HG03139 (cell line): ENCODE data around the gene TNFSF9.
"Not testable (repeated sequence)": the region's sequence is repeated elsewhere in the genome, so short reads cannot be mapped to it uniquely, and the experiment has no call there.

Experiments used
- ATAC-seq: cut with Tn5 transposase; IDR thresholded peaks from one replicate; pipeline ENCODE4 v1.9.1; 2021; ENCODE audit not compliant: unreplicated experiment

TNFSF9 gene

DNA sequence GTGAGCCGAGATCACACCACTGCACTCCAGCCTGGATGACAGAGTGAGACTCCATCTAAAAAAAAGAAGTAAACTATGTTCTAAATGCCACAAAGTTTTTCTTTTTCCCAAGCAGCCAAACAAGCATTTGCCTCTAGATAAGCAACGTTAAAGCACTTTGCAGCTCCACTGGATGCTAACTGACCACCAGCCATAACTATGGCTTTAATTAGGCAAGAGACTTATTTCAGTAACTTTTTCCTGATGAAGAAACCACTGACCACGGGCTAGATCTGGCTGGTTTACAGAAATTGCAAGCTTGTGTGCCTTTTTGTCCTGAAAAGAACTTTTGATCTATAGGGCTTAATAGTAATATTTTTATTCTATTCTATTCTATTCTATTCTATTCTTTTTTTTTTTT is 38.0 kb downstream of the TNFSF9 start:
- no peak for ATAC-seq

DNA sequence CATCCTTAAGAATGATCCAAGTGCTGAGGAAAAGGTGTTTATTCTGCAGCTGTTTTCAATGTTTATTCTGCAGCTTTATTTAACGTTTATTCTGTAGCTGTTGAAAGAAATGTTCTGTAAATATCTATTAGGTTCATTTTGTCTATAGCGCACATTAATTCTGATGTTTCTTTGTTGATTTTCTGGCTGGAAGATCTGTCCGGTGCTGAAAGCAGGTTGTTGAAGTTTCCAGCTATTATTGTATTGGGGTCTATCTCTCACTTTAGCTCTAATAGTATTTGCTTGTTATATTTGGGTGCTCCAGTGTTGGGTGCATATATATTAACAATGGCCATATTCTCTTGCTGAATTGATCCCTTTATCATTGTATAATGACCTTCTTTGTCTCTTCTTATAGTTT is 39.9 kb downstream of the TNFSF9 start:
- no peak for ATAC-seq

DNA sequence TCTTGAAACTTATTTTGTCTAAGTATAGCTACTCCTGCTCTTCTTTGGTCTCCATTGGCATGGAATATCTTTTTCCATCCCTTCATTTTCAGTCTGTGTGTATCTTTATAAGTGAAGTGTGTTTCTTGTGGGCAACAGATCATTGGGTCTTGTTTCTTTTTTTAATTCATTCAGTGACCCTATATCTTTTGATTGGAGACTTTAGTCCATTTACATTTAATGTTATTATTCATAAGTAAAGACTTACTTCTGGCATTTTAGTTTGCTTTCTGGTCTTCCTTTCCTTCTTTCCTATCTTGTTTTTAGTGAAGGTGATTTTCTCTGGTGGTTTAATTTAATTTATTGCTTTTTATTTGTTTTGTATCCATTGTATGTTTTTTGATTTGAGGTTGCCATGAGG is 40.3 kb downstream of the TNFSF9 start:
- ATAC-seq, result no peak

DNA sequence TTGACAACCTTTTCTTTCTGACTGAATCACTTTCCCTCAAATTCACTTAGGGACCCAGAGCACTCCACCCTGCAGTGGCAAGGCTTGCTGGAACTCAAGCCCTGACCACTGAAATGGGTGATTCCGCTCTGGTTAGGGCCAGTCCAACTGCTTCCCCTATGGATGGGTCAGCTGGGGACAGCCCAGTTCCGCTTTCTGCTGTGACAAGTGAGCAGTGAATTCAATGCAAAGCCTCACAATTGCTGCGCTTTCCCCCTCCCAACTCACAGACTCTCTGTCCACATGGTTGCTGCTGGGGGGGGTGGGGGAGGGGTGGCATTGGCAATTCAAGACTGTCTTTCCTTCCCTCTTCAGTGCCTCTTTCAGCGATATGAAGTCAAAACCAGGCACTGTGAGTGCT is 41.4 kb downstream of the TNFSF9 start:
- no peak for ATAC-seq

DNA sequence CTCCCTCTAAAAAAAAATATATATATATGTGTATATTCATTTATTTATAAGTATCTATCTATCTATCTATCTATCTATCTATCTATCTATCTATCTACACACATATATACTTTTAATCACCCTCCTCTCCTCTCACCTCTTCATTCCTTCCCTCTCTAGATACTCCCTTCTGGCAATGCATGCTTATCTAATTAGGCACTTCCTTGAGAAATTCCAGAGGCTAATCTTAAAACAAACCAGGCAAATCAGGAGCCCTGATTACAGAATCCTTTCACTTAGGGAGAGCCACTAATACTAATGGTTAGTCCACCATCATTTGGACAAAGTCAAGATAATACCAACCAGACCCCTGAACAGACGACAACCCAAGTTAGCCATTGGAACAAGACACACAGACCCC is 42.5 kb downstream of the TNFSF9 start:
- ATAC-seq, result no peak

DNA sequence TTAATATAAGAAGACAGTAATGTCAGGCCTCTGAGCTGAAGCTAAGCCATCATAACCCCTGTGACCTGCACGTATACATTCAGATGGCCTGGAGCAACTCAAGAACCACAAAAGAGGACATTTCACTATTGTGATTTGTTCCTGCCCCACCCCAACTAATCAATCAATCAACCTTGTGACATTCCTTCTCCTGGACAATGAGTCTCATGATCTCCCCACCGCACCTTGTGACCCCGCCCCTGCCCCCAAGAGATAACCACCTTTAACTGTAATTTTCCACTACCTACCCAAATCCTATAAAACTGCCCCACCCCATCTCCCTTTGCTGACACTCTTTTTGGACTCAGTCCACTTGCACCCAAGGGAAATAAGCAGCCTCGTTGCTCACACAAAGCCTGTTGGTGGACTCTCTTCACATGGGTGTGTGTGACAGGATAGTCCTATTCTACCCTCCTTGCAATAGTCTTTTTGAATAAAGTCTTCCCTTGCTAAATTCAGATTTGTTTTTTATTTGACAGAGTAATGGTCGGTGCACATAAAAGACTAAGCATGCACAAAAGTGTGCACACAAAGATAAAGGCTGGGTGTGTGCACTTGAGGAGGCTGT is 46.1 kb downstream of the TNFSF9 start:
- ATAC-seq, result no peak

DNA sequence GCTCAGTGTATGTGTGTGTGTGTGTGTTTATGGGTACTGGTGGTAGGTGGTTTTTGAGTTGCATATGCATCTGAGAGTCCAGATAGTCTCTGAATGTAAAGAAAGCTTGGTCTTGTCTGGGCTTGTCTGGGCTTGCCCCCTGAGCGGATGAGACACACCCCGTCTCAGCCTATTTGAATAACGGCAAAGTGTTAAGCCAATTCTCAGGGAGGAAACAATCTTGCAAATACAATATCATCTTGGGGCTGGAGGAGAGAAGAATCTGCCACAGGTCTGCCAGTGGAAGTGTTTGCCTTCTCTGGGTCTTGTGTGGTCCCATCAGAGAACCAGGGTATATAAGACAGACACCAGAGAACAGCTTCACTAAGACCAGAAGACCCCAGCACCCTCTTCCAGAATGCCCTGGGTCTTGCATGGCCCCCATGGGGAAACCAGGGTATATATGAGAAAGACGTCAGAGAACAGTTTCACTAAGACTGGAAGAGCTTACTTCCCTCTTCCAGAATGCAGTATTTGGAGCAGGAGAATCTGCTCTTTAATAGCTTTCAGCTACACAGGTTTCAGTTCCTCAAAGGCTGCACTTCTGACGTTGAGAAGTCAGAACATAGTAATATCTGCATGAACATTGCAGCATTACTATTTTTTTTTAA is 46.8 kb downstream of the TNFSF9 start:
- peak; percentile 76 for ATAC-seq

DNA sequence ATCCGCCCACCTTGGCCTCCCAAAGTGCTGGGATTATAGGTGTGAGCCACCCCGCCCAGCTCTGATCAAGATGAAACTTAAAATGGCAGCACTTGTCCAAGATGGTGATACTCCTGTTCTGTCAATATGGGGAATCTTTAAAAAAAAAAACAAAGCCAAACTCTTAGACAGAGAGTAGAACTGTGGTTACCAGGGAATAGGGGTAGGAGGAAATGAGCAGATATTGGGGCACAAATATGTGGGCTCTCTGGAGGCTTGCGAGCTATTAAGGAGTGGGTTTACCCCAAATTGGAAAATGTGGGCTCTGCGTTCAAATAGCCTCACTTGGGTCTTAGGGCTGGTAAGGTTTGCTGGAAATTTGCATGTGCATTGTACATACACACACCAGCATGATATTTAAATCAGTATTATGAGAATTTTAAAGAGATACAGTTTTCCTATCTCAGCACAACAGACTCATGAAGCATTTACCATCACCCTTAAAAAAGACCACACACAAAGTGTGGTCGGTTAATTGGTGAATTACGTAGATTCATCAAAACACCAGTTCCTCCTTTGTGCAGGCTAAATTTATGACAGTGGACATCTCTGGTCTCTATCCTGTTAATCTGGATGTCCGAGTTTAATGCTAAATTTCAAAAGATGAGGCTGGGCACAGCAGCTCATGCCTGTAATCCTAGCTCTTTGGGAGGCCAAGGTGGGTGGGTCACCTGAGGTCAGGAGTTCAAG is 48.8 kb downstream of the TNFSF9 start:
- ATAC-seq, result no peak

DNA sequence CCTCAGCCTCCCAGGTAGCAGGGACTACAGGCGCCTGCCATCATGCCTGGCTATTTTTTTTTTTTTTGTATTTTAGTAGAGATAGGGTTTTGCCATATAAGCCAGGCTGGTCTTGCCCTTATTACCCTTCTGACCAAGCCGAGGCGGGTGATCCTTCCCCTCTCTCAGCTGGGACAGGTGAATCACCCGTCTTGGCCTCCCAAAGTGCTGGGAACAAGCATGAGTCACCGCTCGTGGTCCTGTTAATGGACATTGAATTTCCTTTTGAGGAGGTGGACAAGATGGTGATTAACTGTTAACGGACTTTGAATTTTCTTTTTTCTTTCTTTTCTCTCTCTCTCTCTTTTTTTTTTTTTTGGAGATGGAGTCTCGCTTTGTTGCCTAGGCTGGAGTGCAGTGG is 49.5 kb downstream of the TNFSF9 start:
- ATAC-seq, result no peak

DNA sequence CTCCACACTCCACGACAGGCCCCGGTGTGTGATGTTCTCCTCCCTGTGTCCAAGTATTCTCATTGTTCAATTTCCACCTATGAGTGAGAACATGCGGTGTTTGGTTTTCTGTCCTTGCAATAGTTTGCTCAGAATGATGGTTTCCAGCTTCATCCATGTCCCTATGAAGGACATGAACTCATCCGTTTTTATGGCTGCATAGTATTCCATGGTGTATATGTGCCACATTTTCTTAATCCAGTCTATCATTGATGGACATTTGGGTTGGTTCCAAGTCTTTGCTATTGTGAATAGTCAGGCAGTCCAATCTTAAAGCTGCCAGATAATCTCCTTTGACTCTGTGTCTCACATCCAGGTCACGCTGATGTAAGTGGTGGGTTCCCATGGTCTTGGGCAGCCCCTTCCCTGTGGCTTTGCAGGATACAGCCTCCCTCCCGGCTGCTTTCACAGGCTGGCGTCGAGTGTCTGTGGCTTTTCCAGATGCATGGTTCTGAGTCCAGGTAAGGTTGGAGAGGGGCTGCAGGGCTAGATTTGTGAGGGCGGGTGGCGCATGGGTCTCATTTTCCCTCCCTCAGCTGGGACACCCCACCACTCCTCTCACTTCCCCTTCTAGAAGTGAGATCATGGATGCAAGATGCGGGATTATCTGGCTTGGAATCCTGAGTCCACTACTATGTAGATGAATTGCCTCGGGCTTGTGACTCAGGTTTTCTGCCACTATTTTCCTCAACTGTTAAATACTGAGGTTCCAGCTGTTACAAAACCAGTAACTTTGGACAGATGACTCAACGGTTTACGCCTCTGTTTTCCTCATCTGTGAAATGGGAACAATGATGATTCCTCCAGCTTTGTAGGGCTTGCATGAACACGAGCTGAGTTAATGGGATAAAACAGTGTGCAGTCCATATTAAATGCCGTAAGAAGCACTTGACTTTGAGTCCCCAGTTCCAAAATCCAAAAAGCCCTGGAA is 52.0 kb downstream of the TNFSF9 start:
- ATAC-seq, result not testable (repeated sequence)
